Right renal cortex interstitium (tissue), 3 donors: ENCODE results near the gene DYNC1I1. TPM values are rescaled to one million over a fixed set of nuclear protein-coding genes. Genes with fewer than 3 reads are reported as not detected.

Source experiments
- DNase-seq, 3 donors: peaks; one replicate each; pipeline ENCODE4 v3.0.0-alpha.2; 2013; ENCODE audit warnings: low read depth in 3 of 3, low spot score in 2 of 3
- polyA plus RNA-seq, 3 donors: library from polyadenylated mRNA; unstranded; fragments of 120-200 nt; gene quantifications; one replicate each; pipeline ENCODE4 v1.2.1, GENCODE V29; 2013; ENCODE audit not compliant: insufficient read length in 3 of 3

The DYNC1I1 gene
- polyA plus RNA-seq, 3 donors, result 0.28 to 0.61 (median 0.51) TPM

- DNase-seq, result no peak
Measured at GRCh38 chr7:95843286-95843685, 70.9 kb downstream of the DYNC1I1 start.

DNA sequence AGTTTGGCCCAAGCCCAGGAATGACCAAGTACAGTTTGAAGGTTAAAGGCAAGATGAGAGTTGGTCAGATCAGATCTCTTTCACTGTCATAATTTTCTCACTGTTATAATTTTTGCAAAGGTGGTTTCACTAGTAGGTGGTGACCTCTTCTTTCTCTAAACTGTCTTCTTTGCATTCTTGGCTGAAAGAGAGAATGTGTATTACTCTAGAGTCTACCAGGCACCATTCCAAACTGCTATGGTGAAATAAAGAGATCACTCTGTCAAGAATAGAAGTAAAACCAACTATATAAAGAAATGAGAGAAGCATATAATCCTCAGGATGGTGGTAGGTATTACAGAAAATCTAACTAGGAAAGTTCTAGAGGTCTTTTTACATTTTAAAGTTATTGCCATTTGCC is 72.7 kb downstream of the DYNC1I1 start:
- no peak for DNase-seq

DNA sequence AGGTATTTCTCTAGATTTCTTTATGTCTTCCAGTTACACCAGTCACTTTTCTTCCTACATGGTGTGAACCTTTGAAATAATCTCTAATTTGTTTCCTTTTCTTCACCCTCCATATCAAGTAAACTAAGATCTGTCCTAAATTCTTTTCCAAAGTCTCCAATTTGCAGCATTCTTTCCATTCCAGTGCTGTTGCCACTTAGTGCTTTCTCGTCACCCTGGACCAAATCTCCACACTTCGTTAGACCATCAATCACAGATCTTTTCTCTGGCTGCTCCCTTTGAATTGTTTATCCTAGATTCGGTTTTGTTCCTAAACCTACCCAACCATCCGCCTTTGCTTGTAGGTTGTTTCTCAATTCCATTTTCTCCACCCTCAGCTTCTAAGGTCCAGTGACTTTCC is 74.7 kb downstream of the DYNC1I1 start:
- no peak for DNase-seq

- no peak for DNase-seq
Measured at GRCh38 chr7:95859429-95859828, 87.1 kb downstream of the DYNC1I1 start.

DNA sequence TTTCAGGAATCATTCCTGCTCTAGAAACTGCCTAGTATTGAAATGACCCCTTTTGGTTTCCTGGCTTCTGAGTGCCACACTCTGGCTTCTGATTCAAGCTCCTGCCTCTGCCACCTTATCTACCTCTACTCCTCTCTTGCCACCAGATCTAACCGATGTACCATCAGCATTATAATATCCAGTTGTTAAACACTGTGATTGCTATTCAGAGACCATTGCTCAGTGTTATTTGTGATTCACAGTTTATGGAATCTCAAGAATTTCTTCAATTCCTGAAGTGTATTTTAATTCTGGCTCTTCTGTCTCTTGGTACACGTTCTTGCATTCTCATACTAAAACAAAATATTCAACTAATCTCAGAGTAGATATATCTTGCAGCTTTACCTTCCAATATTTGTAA is 88.7 kb downstream of the DYNC1I1 start:
- DNase-seq, result no peak

DNA sequence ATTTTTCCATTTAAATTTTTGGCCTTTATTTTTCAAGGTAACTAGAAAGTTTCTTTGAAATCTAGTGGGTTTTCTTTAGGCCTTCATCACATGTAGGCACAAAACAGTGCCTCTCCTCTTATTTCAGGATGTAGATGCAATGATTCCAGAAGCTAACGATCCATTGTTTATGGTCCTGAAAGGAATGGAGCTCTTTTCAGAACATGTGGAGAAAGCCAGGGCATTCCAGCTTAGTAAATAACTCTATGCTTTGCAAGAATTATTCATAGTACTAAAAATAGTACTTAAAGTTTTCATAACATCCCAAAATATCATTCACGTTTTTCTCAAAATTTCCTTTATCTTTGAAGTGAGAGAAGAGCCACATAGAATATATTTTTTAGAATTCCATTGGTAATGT is 91.3 kb downstream of the DYNC1I1 start:
- DNase-seq, result no peak

DNA sequence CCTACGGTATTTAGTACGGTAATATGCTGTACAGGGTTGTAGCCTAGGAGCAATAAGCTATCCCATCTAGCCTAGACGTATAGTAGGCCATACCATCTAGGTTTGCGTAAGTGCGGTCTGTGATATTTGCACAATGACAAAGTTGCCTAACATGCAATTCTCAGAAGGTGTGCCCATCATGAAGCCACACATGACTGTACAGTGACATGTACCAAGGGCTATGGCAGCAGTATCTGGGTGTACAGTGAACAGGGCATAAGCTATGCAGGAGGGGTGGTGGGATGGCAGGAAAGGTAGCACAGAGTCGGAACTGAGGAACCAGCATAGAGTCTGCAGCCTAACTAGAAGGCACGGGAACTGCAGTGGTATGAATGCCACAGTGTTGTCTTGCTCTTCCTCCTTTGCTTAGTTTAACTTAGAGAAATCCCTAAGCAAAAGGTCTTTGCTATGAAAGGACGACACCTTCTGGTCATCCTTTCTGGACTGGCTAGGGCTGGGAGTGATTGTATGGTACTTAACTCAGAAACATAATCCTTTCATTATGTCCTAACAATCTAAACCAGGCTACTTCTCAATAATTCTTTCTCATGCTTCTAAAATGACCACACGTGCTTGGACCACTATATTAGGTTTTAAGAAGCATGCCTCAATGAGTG is 93.5 kb downstream of the DYNC1I1 start:
- no peak for DNase-seq

GRCh38 chr7:95867309-95867708 is 95.0 kb downstream of the DYNC1I1 start:
- DNase-seq, result no peak

- DNase-seq, result peak; percentile 29 to 58 (median 34)
Measured at GRCh38 chr7:95871075-95871848, 98.9 kb downstream of the DYNC1I1 start.

DNA sequence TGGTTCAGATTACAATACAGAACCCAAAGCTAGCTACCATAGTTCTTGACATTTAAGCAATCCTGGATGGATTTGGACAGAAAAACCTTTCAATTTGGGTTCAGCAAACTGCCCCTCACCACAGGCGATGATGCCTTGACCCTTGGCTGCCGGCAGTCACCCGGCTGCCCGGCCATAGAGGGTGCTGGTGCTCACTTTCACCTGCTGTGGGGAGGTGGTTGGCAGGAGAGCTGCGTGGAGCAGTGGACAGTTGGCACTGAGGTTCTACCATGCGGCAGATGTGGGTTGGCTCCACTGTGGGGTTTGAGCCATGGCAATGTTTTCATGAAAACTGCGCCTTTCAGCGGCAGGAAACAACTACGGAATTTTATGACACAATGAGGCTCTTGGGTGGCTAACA is 99.5 kb downstream of the DYNC1I1 start:
- no peak for DNase-seq

DNA sequence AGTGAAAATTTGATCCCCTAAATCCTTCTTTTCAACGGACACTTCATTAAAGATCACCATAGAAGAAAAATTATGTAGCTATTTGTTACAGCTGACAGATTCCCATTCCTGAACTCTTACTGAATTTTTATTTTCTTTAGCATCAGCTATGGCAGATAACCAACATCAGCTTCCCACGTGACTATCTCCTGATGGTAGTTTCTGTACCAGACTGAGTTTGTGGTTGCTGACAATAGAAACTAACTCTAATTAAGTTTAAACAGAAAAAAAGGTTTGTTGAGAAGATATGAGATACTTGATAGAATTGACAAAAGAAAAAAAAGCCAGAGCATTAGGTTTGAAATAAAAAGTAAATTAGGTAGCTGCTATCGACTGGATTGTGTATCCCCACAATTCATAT is 101.8 kb downstream of the DYNC1I1 start:
- no peak for DNase-seq

GRCh38 chr7:95874541-95875265 is 102.3 kb downstream of the DYNC1I1 start:
- no peak for DNase-seq

DNA sequence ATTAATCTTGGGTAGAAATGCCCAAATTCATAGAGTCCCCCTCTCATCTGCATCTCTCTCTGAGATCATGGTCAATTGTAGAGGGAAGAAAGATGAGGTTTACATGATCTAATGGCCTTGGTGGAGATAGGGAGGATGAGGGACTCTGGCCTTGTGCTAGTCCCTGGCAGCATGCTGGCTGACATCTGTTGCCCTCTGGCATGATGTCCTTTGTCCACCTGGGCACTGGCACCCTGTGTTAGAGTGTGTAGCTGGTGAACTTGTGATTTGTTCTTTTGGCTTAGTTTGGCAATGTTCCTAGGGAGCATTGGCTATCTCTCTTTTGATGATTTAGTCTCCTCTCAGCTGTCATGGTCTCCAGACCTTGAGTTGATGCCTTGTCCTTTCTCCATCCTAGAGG is 103.2 kb downstream of the DYNC1I1 start:
- DNase-seq, result no peak

DNA sequence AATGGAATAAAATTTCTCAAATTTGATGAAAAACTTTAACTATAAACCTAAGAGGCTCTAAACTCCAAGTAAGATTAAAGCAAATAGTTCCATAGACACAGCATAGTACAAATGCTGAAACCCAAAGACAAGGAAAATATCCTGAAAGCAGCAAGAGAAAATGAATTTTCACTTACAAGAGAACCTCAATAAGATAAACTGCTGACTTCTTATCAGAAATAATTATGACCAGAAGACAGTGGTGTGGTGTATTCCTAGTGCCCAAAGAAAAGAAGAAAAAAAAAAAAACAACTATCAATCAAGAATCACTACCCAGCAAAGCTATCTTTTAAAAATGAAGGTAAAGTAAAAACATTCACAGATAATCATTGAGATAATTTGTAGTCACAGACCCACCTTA is 106.3 kb downstream of the DYNC1I1 start:
- DNase-seq, result no peak

- DNase-seq, result no peak
Measured at GRCh38 chr7:95881597-95881996, 109.2 kb downstream of the DYNC1I1 start.

- no peak for DNase-seq
Measured at GRCh38 chr7:95883217-95883616, 110.9 kb downstream of the DYNC1I1 start.

GRCh38 chr7:95886501-95887090 is 114.2 kb downstream of the DYNC1I1 start:
- DNase-seq, result no peak

- DNase-seq, result no peak
Measured at GRCh38 chr7:95893484-95893883, 121.1 kb downstream of the DYNC1I1 start.

- DNase-seq, result no peak
Measured at GRCh38 chr7:95897557-95898251, 125.3 kb downstream of the DYNC1I1 start.

DNA sequence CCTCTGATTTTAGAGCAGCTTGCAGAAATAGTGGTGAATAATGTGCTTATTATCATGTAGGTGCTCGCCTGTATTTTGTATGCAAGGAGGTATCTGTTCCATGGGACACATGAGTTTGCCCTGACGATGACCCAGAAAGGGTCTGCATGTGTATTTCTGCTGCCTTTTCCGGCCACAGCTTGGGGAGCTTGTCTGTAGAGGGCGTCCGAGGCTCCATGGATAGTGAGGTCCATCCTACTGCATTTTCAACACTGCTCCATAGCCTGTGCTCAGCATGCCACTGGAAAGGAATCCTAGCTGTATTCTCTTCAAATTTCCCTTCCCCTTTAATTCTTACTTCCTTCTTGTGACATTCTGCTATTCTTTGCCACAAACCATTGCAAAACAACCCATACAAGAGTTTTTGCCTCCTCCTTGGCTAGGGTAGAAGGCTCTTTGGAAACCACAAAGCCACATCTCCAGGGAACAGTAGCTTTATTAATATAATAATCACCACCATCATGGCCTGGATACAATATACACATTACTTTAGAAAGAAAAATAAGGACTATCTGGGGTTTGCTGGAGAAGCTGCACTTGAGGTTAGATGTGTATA is 127.7 kb downstream of the DYNC1I1 start:
- DNase-seq, result no peak
